Activated gamma-delta T cell treated with anti-CD3 and anti-CD28 coated beads, Interleukin-2, amount 50 U/mL, for 16 hours (primary cell): ENCODE results near the gene AP4S1.
"Not testable (repeated sequence)": the region's sequence is repeated elsewhere in the genome, so short reads cannot be mapped to it uniquely, and the experiment has no call there.

Experiments used
- DNase-seq: peaks from one replicate; pipeline ENCODE4 v3.0.0-alpha.2; 2020; ENCODE audit warnings: low read depth

The AP4S1 gene

DNA sequence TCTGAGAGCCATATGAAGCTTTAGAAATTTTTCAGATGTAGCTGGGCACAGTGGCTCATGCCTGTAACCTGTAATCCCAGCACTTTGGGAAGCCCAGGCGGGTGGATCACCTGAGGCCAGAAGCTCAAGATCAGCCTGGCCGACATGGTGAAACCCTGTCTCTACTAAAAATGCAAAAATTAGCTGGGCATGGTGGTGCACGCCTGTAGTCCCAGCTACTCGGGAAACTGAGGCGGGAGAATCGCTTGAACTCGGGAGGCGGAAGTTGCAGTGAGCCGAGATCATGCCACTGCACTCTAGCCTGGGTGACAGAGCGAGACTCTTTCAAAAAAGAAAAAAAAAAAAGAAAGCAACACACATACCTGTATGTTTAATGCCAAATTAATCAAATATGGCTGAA, 17.4 kb downstream of the AP4S1 start:
- DNase-seq, result not testable (repeated sequence)

DNA sequence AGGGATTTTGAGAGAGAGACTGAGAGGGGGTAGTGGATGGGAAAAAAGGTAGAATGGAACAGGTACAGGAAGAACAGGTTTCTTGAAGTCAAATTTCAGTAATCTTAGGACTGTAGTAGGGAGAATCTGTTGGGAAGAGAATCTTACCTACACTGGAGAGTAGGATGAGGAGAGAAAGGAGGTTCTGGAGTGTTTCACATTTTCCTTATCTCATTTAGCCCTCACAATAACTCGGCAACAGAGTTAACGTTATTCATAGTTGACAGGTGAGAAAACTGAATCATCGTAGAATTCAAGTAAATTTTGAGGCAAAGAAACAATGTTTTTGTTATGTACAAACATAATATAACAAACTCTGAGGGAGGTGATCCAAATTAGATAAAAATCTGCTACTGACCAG, 17.9 kb downstream of the AP4S1 start:
- no peak for DNase-seq

- no peak for DNase-seq
Observed at GRCh38 chr14:31045501-31046080, 20.1 kb downstream of the AP4S1 start.

DNA sequence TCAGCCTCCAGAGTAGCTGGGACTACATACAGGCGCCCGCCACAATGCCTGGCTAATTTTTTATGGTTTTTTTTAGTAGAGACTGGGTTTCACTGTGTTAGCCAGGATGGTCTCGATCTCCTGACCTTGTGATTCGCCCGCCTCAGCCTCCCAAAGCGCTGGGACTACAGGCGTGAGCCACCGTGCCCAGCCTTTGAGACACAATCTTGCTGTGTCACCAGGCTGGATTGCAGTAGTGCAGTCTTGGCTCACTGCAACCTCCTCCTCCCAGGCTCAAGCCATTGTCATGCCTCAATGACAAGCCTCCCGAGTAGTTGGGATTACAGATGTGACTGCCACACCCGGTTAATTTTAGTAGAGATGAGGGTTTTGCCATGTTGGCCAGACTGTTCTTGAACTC, 22.1 kb downstream of the AP4S1 start:
- no peak for DNase-seq

DNA sequence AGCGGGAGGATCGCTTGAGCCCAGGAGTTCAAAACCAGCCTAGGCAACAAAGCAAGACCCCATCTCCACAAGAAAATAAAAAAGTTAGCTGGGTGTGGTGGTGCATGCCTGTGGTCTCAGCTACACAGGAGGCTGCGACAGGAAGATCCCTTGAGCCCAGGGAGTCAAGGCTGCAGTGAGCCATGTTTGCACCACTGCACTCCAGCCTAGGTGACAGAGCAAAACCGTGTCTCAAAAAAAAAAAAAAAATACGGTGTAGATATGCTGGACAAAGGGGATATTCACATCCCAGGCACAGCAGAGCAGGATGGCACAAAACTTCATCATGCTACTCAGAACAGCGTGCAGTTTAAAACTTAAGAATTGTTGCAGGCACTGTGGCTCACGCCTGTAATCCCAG, 25.6 kb downstream of the AP4S1 start:
- DNase-seq, result no peak

GRCh38 chr14:31051511-31051910, 26.1 kb downstream of the AP4S1 start:
- no peak for DNase-seq

DNA sequence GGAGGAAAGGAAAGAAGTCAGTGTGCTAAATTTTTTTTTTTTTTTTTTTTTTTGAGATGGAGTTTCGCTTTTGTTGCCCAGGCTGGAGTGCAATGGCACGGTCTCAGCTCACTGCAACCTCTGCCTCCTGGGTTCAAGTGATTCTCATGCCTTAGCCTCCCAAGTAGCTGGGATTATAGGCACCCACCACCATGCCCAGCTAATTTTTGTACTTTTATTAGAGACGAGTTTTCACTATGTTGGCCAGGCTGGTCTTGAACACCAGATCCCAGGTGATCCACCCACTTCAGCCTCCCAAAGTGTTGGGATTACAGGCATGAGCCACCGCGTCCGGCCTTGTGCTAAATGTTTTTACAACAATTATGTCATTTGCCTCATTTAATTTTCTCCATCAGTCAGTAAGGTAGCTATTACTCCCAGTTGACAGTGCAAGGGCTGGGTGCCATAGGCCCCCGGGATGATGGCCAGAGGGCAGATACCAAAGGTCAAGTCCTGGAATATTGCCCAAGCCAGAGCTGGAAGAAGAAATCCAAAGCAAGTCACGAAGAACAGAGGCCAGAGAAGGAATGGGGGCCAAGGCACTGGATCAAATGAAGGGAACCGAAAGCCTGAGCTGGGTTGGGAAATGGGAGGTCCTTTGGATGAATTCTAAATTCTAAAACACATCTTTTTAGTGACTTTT, 27.6 kb downstream of the AP4S1 start:
- not testable (repeated sequence) for DNase-seq

- no peak for DNase-seq
Observed at GRCh38 chr14:31057035-31057434, 31.6 kb downstream of the AP4S1 start.

DNA sequence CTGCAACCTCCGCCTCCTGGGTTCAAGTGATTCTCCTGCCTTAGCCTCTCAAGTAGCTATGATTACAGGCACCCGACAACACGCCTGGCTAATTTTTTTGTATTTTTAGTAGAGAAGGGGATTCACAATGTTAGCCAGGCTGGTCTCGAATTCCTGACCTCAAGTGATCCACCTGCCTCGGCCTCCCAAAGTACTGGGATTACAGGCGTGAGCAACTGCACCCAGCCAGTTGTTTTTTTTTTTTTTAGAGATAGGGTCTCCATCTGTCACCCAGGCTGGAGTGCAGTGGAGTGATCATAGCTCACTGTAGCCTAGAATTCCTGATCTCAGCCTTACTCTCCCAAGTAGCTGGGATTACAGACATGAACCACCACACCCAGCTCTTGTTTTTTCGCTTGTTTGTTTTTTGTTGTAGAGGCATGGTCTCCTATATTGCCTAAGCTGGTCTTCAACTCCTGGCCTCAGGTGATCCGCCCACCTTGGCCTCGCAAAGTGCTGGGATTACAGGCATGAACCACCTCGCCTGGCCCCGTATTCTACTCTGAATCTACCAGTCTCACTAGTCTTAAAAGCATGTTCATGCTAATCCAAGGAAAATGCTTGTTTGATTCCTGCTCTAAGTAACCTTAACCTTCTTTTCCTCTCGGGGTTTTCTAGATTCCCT, 32.4 kb downstream of the AP4S1 start:
- no peak for DNase-seq

DNA sequence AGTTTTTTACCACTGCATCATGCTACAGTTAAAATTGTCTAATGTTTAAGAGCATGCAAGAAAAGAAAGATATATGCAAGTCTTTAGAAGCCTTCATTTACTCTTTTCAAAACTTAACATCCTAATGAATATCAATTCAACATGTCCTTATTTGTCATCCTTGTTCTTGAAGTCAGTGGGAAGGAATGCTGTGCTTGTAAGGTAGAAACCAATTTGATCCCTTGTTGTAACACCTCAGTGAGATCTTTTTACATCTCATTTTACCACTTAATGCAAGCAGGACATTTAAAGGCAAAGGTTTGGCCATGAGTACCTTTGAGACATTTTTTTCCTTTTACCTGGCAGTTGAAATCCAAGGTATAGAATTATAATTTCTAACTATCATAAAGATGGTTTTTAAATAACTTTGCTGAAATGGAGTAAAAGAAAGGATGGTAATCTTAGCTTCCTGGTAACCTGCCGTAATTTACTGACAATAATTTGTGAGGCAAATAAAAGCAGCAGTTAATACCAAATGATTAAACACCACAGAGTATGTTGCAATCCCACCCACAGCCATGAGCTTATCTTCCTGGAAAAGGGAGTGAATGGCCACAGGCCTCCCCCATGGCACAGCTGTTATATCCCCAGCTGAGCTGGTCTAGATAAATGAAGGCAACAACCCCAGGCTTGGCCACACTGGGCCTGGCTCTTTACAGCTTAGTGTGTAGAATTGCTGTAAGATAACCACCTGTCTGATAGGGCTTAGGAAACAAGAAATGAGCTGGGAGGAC, 33.9 kb downstream of the AP4S1 start:
- DNase-seq, result no peak

DNA sequence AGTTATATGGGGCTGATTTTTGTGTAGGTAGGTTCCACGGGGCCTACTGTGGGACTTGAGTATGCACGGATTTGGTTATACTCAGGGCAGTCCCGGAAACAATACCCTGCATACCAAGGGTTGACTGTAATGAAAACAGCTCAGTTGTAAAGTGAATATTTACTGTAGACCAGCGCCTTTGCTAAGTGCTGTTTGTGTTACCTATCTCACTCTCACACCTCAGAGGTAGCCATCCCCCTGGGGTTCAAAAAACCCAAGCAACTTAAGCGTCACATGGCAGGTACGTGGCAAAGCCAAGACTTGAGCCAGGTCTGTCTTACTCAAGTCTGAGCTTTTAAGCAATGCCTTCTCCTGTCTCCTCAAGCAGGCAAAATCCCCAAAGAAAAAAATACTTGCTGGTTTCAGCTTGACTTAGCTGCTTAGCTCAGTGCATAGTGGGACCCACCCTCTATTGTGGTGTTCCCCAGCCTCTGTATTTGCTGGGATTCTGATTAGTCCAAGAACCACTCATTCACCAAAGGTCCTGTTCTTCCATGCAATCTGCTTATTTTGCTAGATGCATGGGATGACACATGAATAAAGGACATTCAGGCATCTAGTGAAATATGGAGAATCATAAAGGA, 34.9 kb downstream of the AP4S1 start:
- DNase-seq, result no peak

GRCh38 chr14:31062908-31063307, 37.5 kb downstream of the AP4S1 start:
- DNase-seq, result not testable (repeated sequence)

- no peak for DNase-seq
Observed at GRCh38 chr14:31068235-31068634, 42.8 kb downstream of the AP4S1 start.

DNA sequence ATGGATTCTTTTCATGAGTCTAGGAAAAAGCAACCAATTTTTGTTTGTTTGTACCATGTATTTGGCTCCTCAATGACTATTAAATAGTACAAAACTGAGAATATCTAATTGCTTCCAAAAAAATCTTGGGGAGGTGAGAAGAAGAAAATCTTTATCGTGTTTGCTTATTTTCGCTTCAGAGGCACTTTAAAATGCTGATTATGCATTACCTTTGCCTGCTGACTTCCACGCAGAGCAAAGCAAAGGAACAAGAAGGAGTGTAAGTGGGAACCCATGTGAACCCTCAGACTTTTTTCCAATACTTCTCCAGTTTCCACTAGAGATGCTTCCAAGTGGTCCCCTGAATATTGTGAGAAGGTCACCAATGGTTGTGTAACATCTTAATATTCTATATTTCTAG, 43.9 kb downstream of the AP4S1 start:
- no peak for DNase-seq

GRCh38 chr14:31070431-31070830, 45.0 kb downstream of the AP4S1 start:
- DNase-seq, result no peak

- no peak for DNase-seq
Observed at GRCh38 chr14:31071151-31071550, 45.7 kb downstream of the AP4S1 start.

DNA sequence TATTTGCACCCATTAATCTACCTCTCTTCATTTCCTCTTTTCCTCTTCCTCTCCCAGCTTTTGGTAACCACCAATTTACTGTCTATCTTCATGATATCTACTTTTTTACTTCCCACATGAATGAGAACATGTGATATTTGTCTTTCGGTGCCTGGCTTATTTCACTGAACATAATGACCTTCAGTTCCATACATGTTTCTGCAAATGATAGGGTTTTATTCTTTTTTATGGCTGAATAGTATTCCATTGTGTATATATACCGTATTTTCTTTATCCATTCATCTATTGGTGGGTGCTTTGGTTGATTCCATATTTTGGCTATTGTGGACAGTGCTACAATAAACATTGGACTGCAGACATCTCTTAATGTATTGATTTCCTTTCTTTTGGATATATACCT, 49.7 kb downstream of the AP4S1 start:
- DNase-seq, result no peak

DNA sequence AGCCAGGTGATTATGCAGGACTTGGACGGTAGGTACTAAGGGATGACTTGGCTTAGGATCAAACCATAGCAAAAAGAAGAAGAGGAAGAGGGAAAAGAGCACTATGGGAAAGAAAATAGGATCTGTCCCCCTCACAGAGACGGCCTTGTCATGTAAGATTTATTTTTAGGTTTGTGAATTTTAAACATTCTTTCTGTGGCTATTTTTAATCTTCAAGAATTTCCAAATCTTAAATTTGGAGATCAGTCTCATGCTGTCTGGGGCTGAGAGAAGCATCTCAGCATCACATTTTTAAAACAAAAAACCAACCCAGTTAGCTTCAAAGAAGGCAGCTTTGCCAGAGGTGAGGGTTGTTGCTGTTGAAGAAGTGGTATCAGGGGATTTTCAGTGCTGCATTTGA, 53.3 kb downstream of the AP4S1 start:
- DNase-seq, result no peak

GRCh38 chr14:31080056-31080455, 54.6 kb downstream of the AP4S1 start:
- no peak for DNase-seq

GRCh38 chr14:31080484-31080883, 55.0 kb downstream of the AP4S1 start:
- DNase-seq, result no peak

DNA sequence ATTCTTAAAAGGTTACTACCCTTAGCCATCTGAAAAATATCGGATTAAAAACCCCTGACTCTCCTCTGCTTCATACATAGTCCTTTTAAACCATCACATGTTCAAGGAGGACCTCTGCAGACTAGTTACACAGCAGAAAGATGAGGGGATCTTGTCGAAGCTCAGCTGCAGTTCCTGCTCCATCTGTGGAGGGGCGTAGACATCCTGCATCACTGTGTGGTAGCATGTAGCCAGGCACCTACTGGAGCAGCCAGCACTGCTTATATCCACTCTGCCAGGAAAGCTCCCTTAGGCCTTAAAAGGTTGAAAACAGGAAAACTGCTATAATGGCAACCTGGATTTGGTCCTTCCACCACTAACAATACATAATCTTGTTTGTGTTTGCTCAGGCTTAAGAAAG, 58.3 kb downstream of the AP4S1 start:
- no peak for DNase-seq

DNA sequence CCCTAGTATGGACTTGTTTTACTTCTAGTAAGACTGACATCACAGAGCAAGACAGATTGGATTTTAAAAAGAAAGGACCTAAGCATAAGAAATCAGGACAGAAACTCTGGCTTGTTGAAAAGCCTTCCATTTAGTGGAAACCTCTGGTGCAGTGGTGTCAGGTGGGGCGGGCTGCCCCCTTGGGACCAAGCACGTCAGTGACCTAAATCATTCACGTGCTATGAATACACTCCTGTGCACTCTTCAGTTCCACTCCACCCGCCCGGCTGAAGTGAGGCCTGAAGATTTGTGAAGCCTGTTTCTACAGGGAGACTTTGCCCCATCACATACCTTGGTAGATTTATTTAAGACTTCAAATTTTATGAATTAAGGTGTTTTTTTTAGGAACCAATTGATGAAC, 58.9 kb downstream of the AP4S1 start:
- DNase-seq, result no peak
